Measurements from ENCODE around the gene GRIK4.
"Not testable (repeated sequence)": the region's sequence is repeated elsewhere in the genome, so short reads cannot be mapped to it uniquely, and the experiment has no call there.

GRIK4 gene

GRCh38 chr11:120775986-120776951 lies 264.7 kb downstream of the GRIK4 start:
- Histone ChIP-seq H3K27me3 (ENCODE audit: insufficient read depth, low read length) (no peaks in the 10 kb centered on the region), H3K4me1 (ENCODE audit: insufficient read depth, low read length) (peaks cover 36% of the 10 kb centered on the region), H3K36me3 (ENCODE audit: insufficient read depth, low read length) (no peaks in the 10 kb centered on the region), H2AFZ (ENCODE audit: low read depth, low read length) (no peak overlapping the region), H3K9me3 (ENCODE audit: low read length) (peaks cover 9% of the 10 kb centered on the region), H3K4me3 (ENCODE audit: low read length) (no peak overlapping the region)

DNA sequence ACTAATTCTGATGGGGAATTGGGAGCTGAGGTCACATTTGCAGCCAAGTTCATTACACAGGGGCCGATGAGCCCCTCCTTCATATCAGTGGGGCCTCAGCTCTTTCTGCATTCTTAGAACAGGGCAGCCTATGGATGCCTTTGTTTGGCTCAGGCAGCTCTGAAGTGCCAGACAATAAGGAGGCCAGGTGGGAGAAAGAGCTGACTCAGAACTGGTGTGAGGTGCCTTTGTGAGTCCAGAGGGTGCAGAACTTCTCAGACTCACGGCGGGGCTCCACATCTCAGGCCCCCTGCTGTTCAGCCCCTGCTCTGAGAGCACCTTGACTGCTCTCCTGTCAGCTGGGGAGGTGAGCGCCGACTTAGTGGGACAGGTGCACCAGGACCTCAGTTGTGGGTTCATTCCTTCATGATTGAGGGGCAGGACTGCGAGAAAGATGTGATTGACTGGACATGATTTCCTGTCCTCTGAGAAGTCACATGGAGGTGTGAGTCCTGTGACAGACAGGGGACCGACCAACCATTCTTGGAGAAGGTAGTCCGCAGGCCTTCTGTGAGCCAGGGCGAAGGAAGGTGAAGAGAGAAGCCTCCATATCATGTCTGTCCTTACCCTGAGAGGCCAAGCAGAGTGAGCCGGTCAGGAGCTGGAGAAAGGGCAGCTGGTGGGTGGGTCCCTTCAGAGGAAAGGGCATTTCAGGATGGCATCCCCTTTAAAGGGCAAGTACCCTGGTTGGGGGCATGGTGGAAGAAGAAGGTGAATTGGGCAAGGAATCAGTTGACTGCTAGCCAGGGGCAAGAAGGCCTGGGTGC lies 267.3 kb downstream of the GRIK4 start:
- H3K4me3 ChIP-seq (ENCODE audit: low read length) = no peak overlapping the region
- no peaks in the 10 kb centered on the region for H3K27me3 ChIP-seq (ENCODE audit: insufficient read depth, low read length)
- no peak overlapping the region for H2AFZ ChIP-seq (ENCODE audit: low read depth, low read length)
- H3K4me1 ChIP-seq (ENCODE audit: insufficient read depth, low read length) = peaks cover 51% of the 10 kb centered on the region
- H3K9me3 ChIP-seq (ENCODE audit: low read length) = peaks cover 2% of the 10 kb centered on the region
- no peaks in the 10 kb centered on the region for H3K36me3 ChIP-seq (ENCODE audit: insufficient read depth, low read length)

GRCh38 chr11:120780239-120780638 lies 268.7 kb downstream of the GRIK4 start:
- no peaks in the 10 kb centered on the region for H3K9me3 ChIP-seq (ENCODE audit: low read length)
- no peak overlapping the region for H2AFZ ChIP-seq (ENCODE audit: low read depth, low read length)
- H3K36me3 ChIP-seq (ENCODE audit: insufficient read depth, low read length) = no peaks in the 10 kb centered on the region
- peaks cover 51% of the 10 kb centered on the region for H3K4me1 ChIP-seq (ENCODE audit: insufficient read depth, low read length)
- no peaks in the 10 kb centered on the region for H3K27me3 ChIP-seq (ENCODE audit: insufficient read depth, low read length)
- no peak overlapping the region for H3K4me3 ChIP-seq (ENCODE audit: low read length)

DNA sequence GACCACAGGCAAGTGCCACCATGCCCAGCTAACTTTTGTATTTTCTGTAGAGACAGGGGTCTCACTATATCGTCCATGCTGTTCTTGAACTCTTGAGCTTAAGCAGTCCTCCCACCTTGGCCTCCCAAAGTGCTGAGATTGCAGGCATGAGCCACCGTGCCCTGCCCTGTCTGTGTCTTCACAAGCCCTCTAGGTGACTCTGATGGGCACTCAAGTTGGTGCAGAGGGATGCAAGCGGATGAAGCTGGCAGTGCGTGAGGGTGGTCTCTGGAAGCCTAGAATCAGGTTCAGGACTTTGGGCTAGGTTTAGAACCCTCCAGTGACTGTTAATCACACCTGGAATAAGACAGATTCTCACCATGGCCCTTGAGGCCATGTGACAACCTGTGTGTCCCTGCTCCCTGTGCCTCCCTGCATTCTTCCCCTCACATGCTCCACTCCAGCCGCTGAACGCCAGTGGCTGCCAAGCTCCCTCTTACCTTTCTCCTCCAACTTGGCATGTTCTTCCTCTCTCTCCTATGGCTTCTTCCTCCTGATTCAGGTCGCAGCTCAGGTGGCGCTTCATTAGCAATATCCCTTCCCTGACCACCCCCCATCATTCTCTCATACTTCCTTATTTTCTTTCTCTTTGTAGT lies 270.1 kb downstream of the GRIK4 start:
- no peaks in the 10 kb centered on the region for H3K9me3 ChIP-seq (ENCODE audit: low read length)
- peaks cover 48% of the 10 kb centered on the region for H3K4me1 ChIP-seq (ENCODE audit: insufficient read depth, low read length)
- no peak overlapping the region for H3K4me3 ChIP-seq (ENCODE audit: low read length)
- no peak overlapping the region for H2AFZ ChIP-seq (ENCODE audit: low read depth, low read length)
- H3K36me3 ChIP-seq (ENCODE audit: insufficient read depth, low read length) = no peaks in the 10 kb centered on the region
- no peaks in the 10 kb centered on the region for H3K27me3 ChIP-seq (ENCODE audit: insufficient read depth, low read length)

- Histone ChIP-seq H3K4me1 (ENCODE audit: insufficient read depth, low read length) (peaks cover 23% of the 10 kb centered on the region), H3K4me3 (ENCODE audit: low read length) (no peak overlapping the region), H2AFZ (ENCODE audit: low read depth, low read length) (no peak overlapping the region), H3K9me3 (ENCODE audit: low read length) (no peaks in the 10 kb centered on the region), H3K36me3 (ENCODE audit: insufficient read depth, low read length) (no peaks in the 10 kb centered on the region), H3K27me3 (ENCODE audit: insufficient read depth, low read length) (no peaks in the 10 kb centered on the region)
Observed at GRCh38 chr11:120784566-120785251, 273.2 kb downstream of the GRIK4 start.

DNA sequence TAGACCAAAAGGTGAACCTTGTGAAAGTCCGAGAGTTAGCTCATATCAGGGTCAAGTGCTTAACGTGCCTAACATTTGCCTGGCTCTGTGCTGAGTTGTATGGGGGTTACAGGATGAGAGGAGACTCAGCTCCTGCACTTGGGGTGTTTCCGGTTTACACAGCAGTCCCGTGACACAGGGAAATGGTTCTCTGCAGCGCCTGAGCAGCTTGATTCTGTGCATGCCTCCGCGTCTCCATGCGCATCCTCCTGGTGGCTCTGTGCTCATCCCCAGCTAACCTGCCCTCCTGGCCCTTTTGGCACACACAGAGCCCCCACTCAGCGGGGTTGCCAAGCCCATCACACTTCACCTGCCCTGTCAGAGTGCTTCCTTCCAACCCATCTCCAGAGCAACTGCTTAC lies 274.0 kb downstream of the GRIK4 start:
- Histone ChIP-seq H3K4me1 (ENCODE audit: insufficient read depth, low read length) (peaks cover 14% of the 10 kb centered on the region), H3K36me3 (ENCODE audit: insufficient read depth, low read length) (no peaks in the 10 kb centered on the region), H3K27me3 (ENCODE audit: insufficient read depth, low read length) (no peaks in the 10 kb centered on the region), H3K4me3 (ENCODE audit: low read length) (no peak overlapping the region), H3K9me3 (ENCODE audit: low read length) (no peaks in the 10 kb centered on the region), H2AFZ (ENCODE audit: low read depth, low read length) (no peak overlapping the region)

DNA sequence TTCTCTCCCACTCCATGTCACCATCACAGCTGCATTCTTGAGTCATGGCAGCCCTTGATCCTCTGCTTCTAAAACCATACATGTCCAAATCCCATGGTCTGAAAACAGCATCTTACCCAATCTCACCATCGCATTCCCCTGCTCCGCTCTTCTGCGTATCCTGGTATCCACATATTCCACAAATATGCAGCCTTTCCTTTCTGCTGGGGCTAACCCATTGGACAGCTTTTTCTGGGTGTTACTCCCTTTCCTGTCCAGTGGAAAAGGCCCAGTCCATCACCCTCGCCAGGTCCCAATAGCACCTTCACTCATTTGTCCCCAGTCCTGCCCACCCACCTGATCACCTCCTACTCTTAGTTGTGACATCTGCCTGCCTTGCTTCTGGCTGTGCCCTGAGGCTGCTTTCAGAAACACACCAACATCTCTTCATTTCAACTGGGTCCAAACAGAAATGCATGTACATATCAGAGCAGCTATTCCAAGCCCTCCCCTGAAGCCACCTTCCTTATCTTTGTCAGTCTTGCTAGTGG lies 274.7 kb downstream of the GRIK4 start:
- H3K4me3 ChIP-seq (ENCODE audit: low read length) = no peak overlapping the region
- H3K4me1 ChIP-seq (ENCODE audit: insufficient read depth, low read length) = peaks cover 14% of the 10 kb centered on the region
- no peak overlapping the region for H2AFZ ChIP-seq (ENCODE audit: low read depth, low read length)
- no peaks in the 10 kb centered on the region for H3K27me3 ChIP-seq (ENCODE audit: insufficient read depth, low read length)
- no peaks in the 10 kb centered on the region for H3K9me3 ChIP-seq (ENCODE audit: low read length)
- no peaks in the 10 kb centered on the region for H3K36me3 ChIP-seq (ENCODE audit: insufficient read depth, low read length)

GRCh38 chr11:120787224-120787623 lies 275.7 kb downstream of the GRIK4 start:
- H3K36me3 ChIP-seq (ENCODE audit: insufficient read depth, low read length); H3K9me3 ChIP-seq (ENCODE audit: low read length); H3K4me3 ChIP-seq (ENCODE audit: low read length); H3K27me3 ChIP-seq (ENCODE audit: insufficient read depth, low read length); H2AFZ ChIP-seq (ENCODE audit: low read depth, low read length): not testable (repeated sequence)
- H3K4me1 ChIP-seq (ENCODE audit: insufficient read depth, low read length) = peaks cover 14% of the 10 kb centered on the region

DNA sequence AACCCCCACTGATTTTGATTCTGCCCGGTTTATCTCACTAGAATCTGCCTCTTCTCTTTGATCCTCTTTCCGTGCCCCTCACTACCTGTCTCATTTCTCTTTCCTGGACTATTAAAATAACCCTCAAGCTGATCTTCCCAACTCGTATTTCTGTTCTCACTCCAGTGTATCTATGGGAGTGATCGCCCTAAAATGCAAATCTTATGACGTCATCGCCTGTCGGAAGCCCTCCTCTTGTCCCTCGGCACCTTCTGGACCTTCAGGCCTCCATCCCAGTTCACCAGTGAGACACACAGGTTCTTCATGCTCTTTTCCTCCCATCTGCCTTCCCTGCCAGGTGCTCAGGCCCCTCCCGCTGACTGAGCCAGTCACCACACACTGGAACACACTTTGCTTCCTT lies 277.8 kb downstream of the GRIK4 start:
- Histone ChIP-seq H3K27me3 (ENCODE audit: insufficient read depth, low read length) (no peaks in the 10 kb centered on the region), H3K9me3 (ENCODE audit: low read length) (peaks cover 4% of the 10 kb centered on the region)

GRCh38 chr11:120792306-120792705 lies 280.8 kb downstream of the GRIK4 start:
- Histone ChIP-seq H3K36me3 (ENCODE audit: insufficient read depth, low read length) (no peaks in the 10 kb centered on the region), H3K27me3 (ENCODE audit: insufficient read depth, low read length) (no peaks in the 10 kb centered on the region), H3K4me1 (ENCODE audit: insufficient read depth, low read length) (no peaks in the 10 kb centered on the region), H2AFZ (ENCODE audit: low read depth, low read length) (no peak overlapping the region), H3K9me3 (ENCODE audit: low read length) (peaks cover 4% of the 10 kb centered on the region), H3K4me3 (ENCODE audit: low read length) (no peak overlapping the region)

More for the DNA sequence above, 277.8 kb downstream of the GRIK4 start:
- H3K36me3 ChIP-seq (ENCODE audit: insufficient read depth, low read length) = no peaks in the 10 kb centered on the region
- no peak overlapping the region for H3K4me3 ChIP-seq (ENCODE audit: low read length)
- no peak overlapping the region for H2AFZ ChIP-seq (ENCODE audit: low read depth, low read length)
- H3K4me1 ChIP-seq (ENCODE audit: insufficient read depth, low read length) = no peaks in the 10 kb centered on the region

DNA sequence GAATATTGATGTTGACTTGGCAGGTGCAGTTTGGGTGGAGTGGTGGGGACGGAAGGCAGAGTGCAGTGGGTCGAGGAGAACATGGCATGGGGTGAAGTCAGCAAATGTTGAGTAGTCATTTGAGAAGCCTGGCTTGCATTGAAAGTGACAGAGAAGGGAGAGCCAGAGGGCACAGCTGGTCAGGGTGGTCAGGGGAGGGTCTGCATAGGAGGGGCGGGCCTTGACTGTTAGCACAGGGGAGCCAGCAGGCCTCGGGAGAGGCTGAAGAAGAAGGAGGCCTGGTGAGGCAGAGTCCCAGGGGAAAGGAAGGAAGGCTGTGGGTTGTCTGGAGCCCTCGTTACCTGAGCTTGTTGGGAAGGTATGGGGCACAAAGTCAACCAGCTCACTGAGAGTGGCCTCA lies 281.6 kb downstream of the GRIK4 start:
- H3K9me3 ChIP-seq (ENCODE audit: low read length) = peaks cover 4% of the 10 kb centered on the region
- H3K36me3 ChIP-seq (ENCODE audit: insufficient read depth, low read length) = no peaks in the 10 kb centered on the region
- H2AFZ ChIP-seq (ENCODE audit: low read depth, low read length) = no peak overlapping the region
- no peaks in the 10 kb centered on the region for H3K4me1 ChIP-seq (ENCODE audit: insufficient read depth, low read length)
- H3K27me3 ChIP-seq (ENCODE audit: insufficient read depth, low read length) = no peaks in the 10 kb centered on the region
- no peak overlapping the region for H3K4me3 ChIP-seq (ENCODE audit: low read length)

DNA sequence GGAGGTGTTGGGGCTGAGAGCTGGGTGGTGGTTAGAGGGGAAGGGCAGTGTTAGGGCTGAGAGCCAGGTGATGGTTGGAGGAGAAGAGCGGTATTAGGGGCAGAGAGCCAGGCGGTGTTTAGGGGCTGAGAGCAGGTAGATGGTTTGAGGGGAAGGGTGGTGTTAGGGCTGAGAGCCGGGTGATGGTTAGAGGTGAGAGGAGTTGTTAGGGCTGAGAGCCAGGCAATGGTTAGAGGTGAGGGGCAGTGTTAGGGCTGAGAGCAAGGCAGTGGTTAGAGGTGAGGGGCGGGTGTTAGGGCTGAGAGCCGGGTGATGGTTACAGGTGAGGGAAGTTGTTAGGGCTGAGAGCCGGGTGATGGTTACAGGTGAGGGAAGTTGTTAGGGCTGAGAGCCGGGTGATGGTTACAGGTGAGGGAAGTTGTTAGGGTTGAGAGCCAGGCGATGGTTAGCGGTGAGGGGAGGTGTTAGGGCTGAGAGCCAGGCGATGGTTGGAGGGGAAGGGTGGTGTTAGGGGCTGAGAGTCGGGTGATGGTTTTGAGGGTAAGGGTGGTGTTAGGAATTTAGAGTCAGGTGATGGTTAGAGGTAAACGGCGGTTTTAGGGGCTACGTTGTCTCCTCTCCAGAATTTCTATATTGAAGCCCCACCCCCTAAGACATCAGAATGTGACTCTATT lies 282.4 kb downstream of the GRIK4 start:
- Histone ChIP-seq H2AFZ (ENCODE audit: low read depth, low read length) (no peak overlapping the region), H3K36me3 (ENCODE audit: insufficient read depth, low read length) (no peaks in the 10 kb centered on the region), H3K9me3 (ENCODE audit: low read length) (peaks cover 4% of the 10 kb centered on the region), H3K4me1 (ENCODE audit: insufficient read depth, low read length) (no peaks in the 10 kb centered on the region), H3K27me3 (ENCODE audit: insufficient read depth, low read length) (no peaks in the 10 kb centered on the region), H3K4me3 (ENCODE audit: low read length) (no peak overlapping the region)
